Fibroblast of lung (primary cell): Measurements from ENCODE around the gene ITIH1. TPM values are rescaled to one million over a fixed set of nuclear protein-coding genes. Genes with fewer than 3 reads are reported as not detected.

ENCODE experiments used
- DNase-seq, 2 donors: peaks; one replicate each; pipeline versions ENCODE4 v3.0.0 to v3.0.0-alpha.2; 2010; ENCODE audit warnings: low read depth in 2 of 2
- H2AFZ ChIP-seq: 2 replicates; pipeline ENCODE4 v1.5.1; 2012; ENCODE audit warnings: low read length, control low read depth, inconsistent platforms
- H3K27ac ChIP-seq: 2 replicates; pipeline ENCODE4 v1.5.1; 2011; ENCODE audit warnings: low read length, control low read depth; ENCODE audit not compliant: insufficient read depth
- H3K27me3 ChIP-seq: 2 replicates; pipeline ENCODE4 v1.5.1; 2011; ENCODE audit warnings: mild to moderate bottlenecking, low read length; ENCODE audit not compliant: control insufficient read depth, insufficient read depth
- H3K36me3 ChIP-seq: 2 replicates; pipeline ENCODE4 v1.5.1; 2011; ENCODE audit warnings: low read length; ENCODE audit not compliant: control insufficient read depth, insufficient read depth
- H3K4me1 ChIP-seq: 2 replicates; pipeline ENCODE4 v1.5.1; 2011; ENCODE audit warnings: low read length; ENCODE audit not compliant: control insufficient read depth, insufficient read depth; ENCODE audit errors: extremely low read depth
- H3K4me2 ChIP-seq: 2 replicates; pipeline ENCODE4 v1.5.1; 2011; ENCODE audit warnings: low read length, control low read depth; ENCODE audit not compliant: insufficient read depth; ENCODE audit errors: extremely low read depth
- H3K4me3 ChIP-seq, 4 experiments: fragments of 200-600 bp in 1 of 4; sonication (generic) in 1 of 4; replicated peaks in 1 of 4; 2 replicates each; pipeline ENCODE4 v1.5.1; 2011 to 2016; ENCODE audit warnings: low read length in 4 of 4, low read depth in 3 of 4, mild to moderate bottlenecking in 3 of 4, control low read depth in 2 of 4, inconsistent platforms in 1 of 4, mixed read lengths in 1 of 4; ENCODE audit not compliant: insufficient read depth in 1 of 4; ENCODE audit errors: control extremely low read depth in 1 of 4
- H3K79me2 ChIP-seq: 2 replicates; pipeline ENCODE4 v1.5.1; 2012; ENCODE audit warnings: mild to moderate bottlenecking, low read length, inconsistent platforms; ENCODE audit not compliant: control insufficient read depth, insufficient read depth
- H3K9ac ChIP-seq: 2 replicates; pipeline ENCODE4 v1.5.1; 2011; ENCODE audit warnings: mild to moderate bottlenecking, low read length, control low read depth; ENCODE audit not compliant: insufficient read depth
- H3K9me3 ChIP-seq: 2 replicates; pipeline ENCODE4 v1.5.1; 2012; ENCODE audit warnings: low read depth, low read length; ENCODE audit not compliant: control insufficient read depth, insufficient read depth
- H4K20me1 ChIP-seq: 2 replicates; pipeline ENCODE4 v1.5.1; 2011; ENCODE audit warnings: low read length; ENCODE audit not compliant: control insufficient read depth, insufficient read depth; ENCODE audit errors: extremely low read depth
- CTCF ChIP-seq, 2 donors: IDR thresholded peaks in 1 of 2; conservative IDR thresholded peaks in 1 of 2; 1 replicate in 1 of 2; 2 replicates in 1 of 2; pipeline ENCODE4 v1.5.1; 2011 to 2012; ENCODE audit warnings: low read length in 2 of 2, control low read depth in 1 of 2, inconsistent platforms in 1 of 2, low read depth in 1 of 2, mild to moderate bottlenecking in 1 of 2
- EZH2 ChIP-seq: IDR thresholded peaks from 2 replicates; pipeline ENCODE4 v1.5.1; 2012; ENCODE audit warnings: low read length, control low read depth, mild to moderate bottlenecking; ENCODE audit errors: missing control alignments
- polyA plus RNA-seq, 2 donors: library from polyadenylated mRNA; depleted of rRNA in 1 of 2; stranded (reverse) in 1 of 2; unstranded in 1 of 2; fragments of >200 nt; gene quantifications; 2 replicates each; pipeline ENCODE4 v1.2.1, GENCODE V29; 2011 to 2012; ENCODE audit warnings: missing spikeins in 1 of 2
- total RNA-seq: library from RNA; depleted of rRNA; stranded (reverse); fragments of >200 nt; gene quantifications from 2 replicates; pipeline ENCODE4 v1.2.1, GENCODE V29; 2014

Gene ITIH1
- total and polyA plus RNA-seq, 2 donors (not counting 1 experiment from before 2014, with no cell fraction given), result not detected

- TF ChIP-seq CTCF (conservative IDR thresholded peaks at IDR 0.05 in 1 of 2, IDR thresholded peaks at IDR 0.05 in 1 of 2; ENCODE audit: low read depth in 1 of 2, low read length in 2 of 2) (no peak), EZH2 (no peak)
- Histone ChIP-seq H3K9me3 (no peaks in the 10 kb centered on the region), H3K27ac (no peak overlapping the region), H3K79me2 (no peaks in the 10 kb centered on the region), H3K36me3 (no peaks in the 10 kb centered on the region), H3K4me1 (no peaks in the 10 kb centered on the region), H3K4me2 (no peak overlapping the region), H3K27me3 (peaks cover 7% of the 10 kb centered on the region), H3K9ac (no peak overlapping the region), H3K4me3 (no peak overlapping the region), H2AFZ (no peak overlapping the region), H4K20me1 (no peaks in the 10 kb centered on the region)
- no peak for DNase-seq
Observed at GRCh38 chr3:52813810-52814209, 36.4 kb downstream of the ITIH1 start.

GRCh38 chr3:52816199-52816598, 38.8 kb downstream of the ITIH1 start:
- no peak overlapping the region for H3K27ac ChIP-seq

GRCh38 chr3:52816654-52817053, 39.3 kb downstream of the ITIH1 start:
- no peaks in the 10 kb centered on the region for H3K36me3 ChIP-seq
- TF ChIP-seq EZH2, result no peak
- TF ChIP-seq CTCF (conservative IDR thresholded peaks at IDR 0.05 in 1 of 2, IDR thresholded peaks at IDR 0.05 in 1 of 2; ENCODE audit: low read depth in 1 of 2, low read length in 2 of 2), result no peak

More at GRCh38 chr3:52816199-52816598, 38.8 kb downstream of the ITIH1 start:
- Histone ChIP-seq H2AFZ (no peak overlapping the region), H3K27me3 (peaks cover 3% of the 10 kb centered on the region), H3K36me3 (no peaks in the 10 kb centered on the region), H3K4me1 (no peaks in the 10 kb centered on the region), H3K9me3 (no peaks in the 10 kb centered on the region), H3K9ac (no peak overlapping the region), H4K20me1 (no peaks in the 10 kb centered on the region), H3K4me2 (no peak overlapping the region), H3K4me3 (no peak overlapping the region), H3K79me2 (no peaks in the 10 kb centered on the region)
- no peak for DNase-seq
- TF ChIP-seq EZH2 (no peak), CTCF (conservative IDR thresholded peaks at IDR 0.05 in 1 of 2, IDR thresholded peaks at IDR 0.05 in 1 of 2; ENCODE audit: low read depth in 1 of 2, low read length in 2 of 2) (no peak)

More at GRCh38 chr3:52816654-52817053, 39.3 kb downstream of the ITIH1 start:
- no peaks in the 10 kb centered on the region for H4K20me1 ChIP-seq
- peaks cover 2% of the 10 kb centered on the region for H3K27me3 ChIP-seq
- no peaks in the 10 kb centered on the region for H3K9me3 ChIP-seq
- H3K9ac ChIP-seq, result no peak overlapping the region
- no peak for DNase-seq
- H3K4me2 ChIP-seq, result no peak overlapping the region
- no peaks in the 10 kb centered on the region for H3K79me2 ChIP-seq
- H3K4me1 ChIP-seq, result no peaks in the 10 kb centered on the region
- H3K27ac ChIP-seq, result no peak overlapping the region
- H2AFZ ChIP-seq, result no peak overlapping the region
- no peak overlapping the region for H3K4me3 ChIP-seq
